Measurements from ENCODE around the gene ACVR1B. TPM values are rescaled to one million over a fixed set of nuclear protein-coding genes. Genes with fewer than 3 reads are reported as not detected.

ACVR1B gene
- total and polyA plus RNA-seq, 3 donors from 2014 or later: 36.8 to 44.6 (median 37.3) TPM

- H3K4me3 ChIP-seq: no peak overlapping the region
- H3K9me3 ChIP-seq: no peaks in the 10 kb centered on the region
- no peaks in the 10 kb centered on the region for H3K36me3 ChIP-seq (ENCODE audit: low read depth, missing control alignments)
- peaks cover 3% of the 10 kb centered on the region for H3K4me1 ChIP-seq
- H3K27ac ChIP-seq: no peak overlapping the region
- WGBS, 2 donors: 83 to 98% methylated on average over 4 of the region's 4 CpGs
- intact Hi-C loops (cut with DNase I; ENCODE audit: low total_unique reads): no loop called here
- TF ChIP-seq POLR2A (IDR thresholded peaks at IDR 0.05): no peak
- no peak for TF ChIP-seq CTCF (IDR thresholded peaks at IDR 0.05)
- no peak for DNase-seq
- H3K27me3 ChIP-seq: no peaks in the 10 kb centered on the region
Observed at GRCh38 chr12:52018433-52019112, 67.1 kb downstream of the ACVR1B start.

- no peak overlapping the region for H3K27ac ChIP-seq
- H3K9me3 ChIP-seq: no peaks in the 10 kb centered on the region
- 82 to 88% methylated on average over 11 to 13 of the region's 13 CpGs for WGBS, 2 donors
- H3K4me3 ChIP-seq: no peak overlapping the region
- intact Hi-C loops (cut with DNase I; ENCODE audit: low total_unique reads): no loop called here
- H3K4me1 ChIP-seq: peaks cover 7% of the 10 kb centered on the region
- H3K27me3 ChIP-seq: no peaks in the 10 kb centered on the region
- no peak for DNase-seq
- H3K36me3 ChIP-seq (ENCODE audit: low read depth, missing control alignments): no peaks in the 10 kb centered on the region
- no peak for TF ChIP-seq CTCF (IDR thresholded peaks at IDR 0.05)
- no peak for TF ChIP-seq POLR2A (IDR thresholded peaks at IDR 0.05)
Observed at GRCh38 chr12:52019113-52019770, 67.7 kb downstream of the ACVR1B start.

GRCh38 chr12:52020539-52021336 is 69.2 kb downstream of the ACVR1B start:
- TF ChIP-seq CTCF (IDR thresholded peaks at IDR 0.05) (peak; percentile 58 to 65 (median 60)), POLR2A (IDR thresholded peaks at IDR 0.05) (no peak)
- Histone ChIP-seq H3K27ac (no peak overlapping the region), H3K4me1 (peaks cover 17% of the 10 kb centered on the region), H3K36me3 (ENCODE audit: low read depth, missing control alignments) (no peaks in the 10 kb centered on the region), H3K4me3 (no peak overlapping the region), H3K27me3 (no peaks in the 10 kb centered on the region), H3K9me3 (no peaks in the 10 kb centered on the region)
- 50 to 54% methylated on average over 9 of the region's 9 CpGs for WGBS, 2 donors
- peak; percentile 64 for DNase-seq
- intact Hi-C loops (cut with DNase I; ENCODE audit: low total_unique reads): no loop called here

GRCh38 chr12:52022841-52023181 is 71.3 kb downstream of the ACVR1B start:
- peaks cover 24% of the 10 kb centered on the region for H3K4me1 ChIP-seq
- no peaks in the 10 kb centered on the region for H3K36me3 ChIP-seq (ENCODE audit: low read depth, missing control alignments)
- peak overlapping the region; percentile 53 to 64 for H3K4me3 ChIP-seq
- TF ChIP-seq CTCF (IDR thresholded peaks at IDR 0.05): no peak
- no peak for TF ChIP-seq POLR2A (IDR thresholded peaks at IDR 0.05)
- H3K27ac ChIP-seq: peak overlapping the region in 1 of 2 donors; percentile 4
- no peaks in the 10 kb centered on the region for H3K9me3 ChIP-seq
- H3K27me3 ChIP-seq: no peaks in the 10 kb centered on the region
- WGBS, 2 donors: 5 to 32% methylated on average over 12 to 14 of the region's 14 CpGs
- intact Hi-C loops (cut with DNase I; ENCODE audit: low total_unique reads): no loop called here
- DNase-seq: no peak
